ENCODE data around the gene GRIN1.

GRCh38 chr9:137128158-137128861 is 10.6 kb upstream of the GRIN1 start:
- TF ChIP-seq, protein P1, sequence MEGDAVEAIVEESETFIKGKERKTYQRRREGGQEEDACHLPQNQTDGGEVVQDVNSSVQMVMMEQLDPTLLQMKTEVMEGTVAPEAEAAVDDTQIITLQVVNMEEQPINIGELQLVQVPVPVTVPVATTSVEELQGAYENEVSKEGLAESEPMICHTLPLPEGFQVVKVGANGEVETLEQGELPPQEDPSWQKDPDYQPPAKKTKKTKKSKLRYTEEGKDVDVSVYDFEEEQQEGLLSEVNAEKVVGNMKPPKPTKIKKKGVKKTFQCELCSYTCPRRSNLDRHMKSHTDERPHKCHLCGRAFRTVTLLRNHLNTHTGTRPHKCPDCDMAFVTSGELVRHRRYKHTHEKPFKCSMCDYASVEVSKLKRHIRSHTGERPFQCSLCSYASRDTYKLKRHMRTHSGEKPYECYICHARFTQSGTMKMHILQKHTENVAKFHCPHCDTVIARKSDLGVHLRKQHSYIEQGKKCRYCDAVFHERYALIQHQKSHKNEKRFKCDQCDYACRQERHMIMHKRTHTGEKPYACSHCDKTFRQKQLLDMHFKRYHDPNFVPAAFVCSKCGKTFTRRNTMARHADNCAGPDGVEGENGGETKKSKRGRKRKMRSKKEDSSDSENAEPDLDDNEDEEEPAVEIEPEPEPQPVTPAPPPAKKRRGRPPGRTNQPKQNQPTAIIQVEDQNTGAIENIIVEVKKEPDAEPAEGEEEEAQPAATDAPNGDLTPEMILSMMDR (IDR thresholded peaks at IDR 0.05; ENCODE audit: low read depth, low read length): no peak
- no peak for TF ChIP-seq POLR2A (IDR thresholded peaks at IDR 0.05; ENCODE audit: extremely low read depth, insufficient read length)
- no peak for TF ChIP-seq MAX (IDR thresholded peaks at IDR 0.05; ENCODE audit: low read depth, low read length)
- no peak for TF ChIP-seq MYC (IDR thresholded peaks at IDR 0.05; ENCODE audit: low read depth, low read length)

Measured in NB4 (cell line).